Breast epithelium (tissue), 4 donors: Measurements from ENCODE around the gene ARHGDIA. TPM values are rescaled to one million over a fixed set of nuclear protein-coding genes. Genes with fewer than 3 reads are reported as not detected.
A peak's percentile ranks its signal among the peaks of the same experiment; 100 is the strongest.

ENCODE experiments used
- DNase-seq, 2 donors: peaks; one replicate each; pipeline ENCODE4 v3.0.0-alpha.2; 2019; ENCODE audit warnings: low spot score in 2 of 2
- H3K27ac ChIP-seq, 2 donors: fragments of 200-600 bp; sonication (generic) in 1 of 2; one replicate each; pipeline ENCODE4 v1.5.1; 2016 to 2019; ENCODE audit warnings: mild to moderate bottlenecking in 1 of 2
- H3K27me3 ChIP-seq, 2 donors: fragments of 200-600 bp; sonication (generic) in 1 of 2; one replicate each; pipeline versions ENCODE4 v1.5.1 to v1.6.0; 2017 to 2019; ENCODE audit warnings: control low read depth in 1 of 2, mild to moderate bottlenecking in 1 of 2
- H3K36me3 ChIP-seq: fragments of 200-600 bp; one replicate; pipeline ENCODE4 v1.5.1; 2019
- H3K4me1 ChIP-seq, 2 donors: fragments of 200-600 bp; sonication (generic); one replicate each; pipeline ENCODE4 v1.5.1; 2016 to 2019; ENCODE audit warnings: control low read depth in 1 of 2
- H3K4me3 ChIP-seq, 3 donors: fragments of 200-600 bp; sonication (generic); 1 replicate in 2 of 3; 2 replicates in 1 of 3; pipeline ENCODE4 v1.5.1; 2016 to 2019; ENCODE audit warnings: mild to moderate bottlenecking in 3 of 3, moderate library complexity in 2 of 3
- H3K9me3 ChIP-seq, 2 donors: fragments of 200-600 bp; sonication (generic) in 1 of 2; one replicate each; pipeline ENCODE4 v1.5.1; 2016 to 2019; ENCODE audit warnings: control low read depth in 1 of 2
- CTCF ChIP-seq, 3 donors: fragments of 450-650 bp; IDR thresholded peaks; one replicate each; pipeline ENCODE4 v1.5.1; 2016 to 2017; ENCODE audit warnings: antibody characterized with exemption in 3 of 3, mild to moderate bottlenecking in 3 of 3, moderate library complexity in 3 of 3
- POLR2A ChIP-seq: fragments of 450-650 bp; IDR thresholded peaks from one replicate; pipeline ENCODE4 v1.6.1; 2016; ENCODE audit warnings: antibody characterized with exemption, mild to moderate bottlenecking, moderate library complexity
- POLR2AphosphoS5 ChIP-seq, 3 donors: sonication (generic); formaldehyde crosslinking; IDR thresholded peaks; one replicate each; pipeline ENCODE4 v1.6.1; 2017; ENCODE audit warnings: antibody characterized with exemption in 3 of 3
- intact Hi-C: fragments of 100-400 bp; cut with DNase I; formaldehyde crosslinking; loops from one replicate; pipeline ENCODE4 v1.15.1; 2023; ENCODE audit warnings: low total_unique reads
- total RNA-seq, 3 donors: library from RNA; depleted of rRNA; stranded (reverse); fragments of >200 nt; gene quantifications; one replicate each; pipeline ENCODE4 v1.1.0, GENCODE V29; 2016

The ARHGDIA gene
- total RNA-seq, 3 donors from 2014 or later, result 67.0 to 135 (median 124) TPM

GRCh38 chr17:81911969-81912368, 40.8 kb upstream of the ARHGDIA start:
- DNase-seq, result no peak
- H3K27ac ChIP-seq, result peak overlapping the region; percentile 20 to 66
- no peak for TF ChIP-seq POLR2A
- TF ChIP-seq POLR2AphosphoS5 (IDR thresholded peaks at IDR 0.05), result no peak
- TF ChIP-seq CTCF (IDR thresholded peaks at IDR 0.05), result no peak
- no peaks in the 10 kb centered on the region for H3K9me3 ChIP-seq
- H3K4me1 ChIP-seq, result peaks cover 2 to 13% of the 10 kb centered on the region in 2 donors
- no peaks in the 10 kb centered on the region for H3K36me3 ChIP-seq
- H3K27me3 ChIP-seq, result no peaks in the 10 kb centered on the region
- intact Hi-C loops, result no loop called here
- peak overlapping the region in 2 of 3 donors; percentile 36 to 98 for H3K4me3 ChIP-seq

GRCh38 chr17:81911277-81911961, 40.3 kb upstream of the ARHGDIA start, which contains the start of gene PCYT2:
Gene PCYT2 (minus strand): TSS chr17:81911399. CDS start chr17:81911355, 44 bp downstream.
- H3K27me3 ChIP-seq, result no peaks in the 10 kb centered on the region
- H3K4me1 ChIP-seq, result peaks cover 0 to 9% of the 10 kb centered on the region in 2 donors
- no peaks in the 10 kb centered on the region for H3K9me3 ChIP-seq
- peak in 1 of 3 donors; percentile 34 for TF ChIP-seq CTCF (IDR thresholded peaks at IDR 0.05)
- peak in 1 of 3 donors; percentile 18 for TF ChIP-seq POLR2AphosphoS5 (IDR thresholded peaks at IDR 0.05)
- no peak for TF ChIP-seq POLR2A
- H3K36me3 ChIP-seq, result no peaks in the 10 kb centered on the region
- intact Hi-C loops, result no loop called here
- DNase-seq, result peak; percentile 94 to 97
- peak within 1 kb of the TSS; percentile 65 to 66 for H3K27ac ChIP-seq
- H3K4me3 ChIP-seq, result peak within 1 kb of the TSS; percentile 76 to 98 (median 76)

GRCh38 chr17:81910840-81911276, 39.7 kb upstream of the ARHGDIA start:
- peak overlapping the region; percentile 35 to 65 for H3K27ac ChIP-seq
- no peaks in the 10 kb centered on the region for H3K27me3 ChIP-seq
- intact Hi-C loops, result no loop called here
- H3K4me1 ChIP-seq, result peaks cover 0 to 9% of the 10 kb centered on the region in 2 donors
- no peaks in the 10 kb centered on the region for H3K9me3 ChIP-seq
- TF ChIP-seq POLR2AphosphoS5 (IDR thresholded peaks at IDR 0.05) (no peak), CTCF (IDR thresholded peaks at IDR 0.05) (no peak), POLR2A (no peak)
- no peak for DNase-seq
- peak overlapping the region; percentile 76 to 98 (median 76) for H3K4me3 ChIP-seq
- H3K36me3 ChIP-seq, result no peaks in the 10 kb centered on the region

GRCh38 chr17:81909966-81910839, 39.1 kb upstream of the ARHGDIA start:
- intact Hi-C loops, result no loop called here
- peak overlapping the region; percentile 35 to 65 for H3K27ac ChIP-seq
- H3K36me3 ChIP-seq, result no peaks in the 10 kb centered on the region

More at GRCh38 chr17:81909966-81910839, 39.1 kb upstream of the ARHGDIA start:
- no peaks in the 10 kb centered on the region for H3K9me3 ChIP-seq
- H3K27me3 ChIP-seq, result no peaks in the 10 kb centered on the region
- DNase-seq, result no peak
- peaks cover 0 to 9% of the 10 kb centered on the region in 2 donors for H3K4me1 ChIP-seq
- H3K4me3 ChIP-seq, result peak overlapping the region; percentile 76 to 98 (median 76)
- TF ChIP-seq POLR2AphosphoS5 (IDR thresholded peaks at IDR 0.05) (no peak), POLR2A (no peak), CTCF (IDR thresholded peaks at IDR 0.05) (no peak)
